Omental fat pad (tissue), 4 donors: ENCODE data around the gene CATSPERB. TPM values are rescaled to one million over a fixed set of nuclear protein-coding genes. Genes with fewer than 3 reads are reported as not detected.
"Not testable (repeated sequence)": the region's sequence is repeated elsewhere in the genome, so short reads cannot be mapped to it uniquely, and the experiment has no call there.

Source experiments
- ATAC-seq: fragments of 150-250 bp; one replicate; pipeline ENCODE4 v1.9.1; 2016; ENCODE audit warnings: mild to moderate bottlenecking, moderate library complexity; ENCODE audit not compliant: low FRiP score
- DNase-seq: peaks from one replicate; pipeline ENCODE4 v3.0.0-alpha.2; 2019; ENCODE audit warnings: low spot score
- total RNA-seq, 4 donors: library from RNA; depleted of rRNA; stranded (reverse); fragments of >200 nt; gene quantifications; one replicate each; pipeline ENCODE4 v1.1.0, GENCODE V29; 2016
- TF ChIP-seq, protein P1 (sequence below), 3 donors: fragments of 450-650 bp; IDR thresholded peaks; one replicate each; pipeline ENCODE4 v1.5.1; 2016 to 2017; ENCODE audit warnings: antibody characterized with exemption in 3 of 3, mild to moderate bottlenecking in 3 of 3, moderate library complexity in 2 of 3

The CATSPERB gene
- total RNA-seq, 4 donors from 2014 or later = 4.5 to 11.5 (median 4.8) TPM

DNA sequence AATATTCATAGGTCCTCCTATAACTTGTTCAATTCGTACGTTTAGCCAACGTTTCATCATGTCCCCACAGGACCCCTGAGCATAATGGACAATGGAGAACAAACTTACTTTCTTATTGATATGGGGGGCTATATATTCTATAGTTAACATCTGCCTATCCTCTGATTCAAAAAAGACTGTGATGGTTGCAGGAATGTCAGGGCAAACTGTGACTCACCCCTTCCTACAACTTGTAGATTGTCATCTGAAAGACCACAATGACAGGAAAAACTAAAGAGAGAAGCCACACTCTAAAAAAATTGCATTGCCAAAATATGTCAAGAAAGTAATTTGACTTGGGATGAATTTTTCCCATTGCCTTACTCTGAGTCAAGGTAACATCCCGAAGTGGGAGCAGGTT, 50.8 kb downstream of the CATSPERB start:
- DNase-seq (no peak), ATAC-seq (no peak)
- TF ChIP-seq, protein P1, sequence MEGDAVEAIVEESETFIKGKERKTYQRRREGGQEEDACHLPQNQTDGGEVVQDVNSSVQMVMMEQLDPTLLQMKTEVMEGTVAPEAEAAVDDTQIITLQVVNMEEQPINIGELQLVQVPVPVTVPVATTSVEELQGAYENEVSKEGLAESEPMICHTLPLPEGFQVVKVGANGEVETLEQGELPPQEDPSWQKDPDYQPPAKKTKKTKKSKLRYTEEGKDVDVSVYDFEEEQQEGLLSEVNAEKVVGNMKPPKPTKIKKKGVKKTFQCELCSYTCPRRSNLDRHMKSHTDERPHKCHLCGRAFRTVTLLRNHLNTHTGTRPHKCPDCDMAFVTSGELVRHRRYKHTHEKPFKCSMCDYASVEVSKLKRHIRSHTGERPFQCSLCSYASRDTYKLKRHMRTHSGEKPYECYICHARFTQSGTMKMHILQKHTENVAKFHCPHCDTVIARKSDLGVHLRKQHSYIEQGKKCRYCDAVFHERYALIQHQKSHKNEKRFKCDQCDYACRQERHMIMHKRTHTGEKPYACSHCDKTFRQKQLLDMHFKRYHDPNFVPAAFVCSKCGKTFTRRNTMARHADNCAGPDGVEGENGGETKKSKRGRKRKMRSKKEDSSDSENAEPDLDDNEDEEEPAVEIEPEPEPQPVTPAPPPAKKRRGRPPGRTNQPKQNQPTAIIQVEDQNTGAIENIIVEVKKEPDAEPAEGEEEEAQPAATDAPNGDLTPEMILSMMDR (IDR thresholded peaks at IDR 0.05) = no peak

DNA sequence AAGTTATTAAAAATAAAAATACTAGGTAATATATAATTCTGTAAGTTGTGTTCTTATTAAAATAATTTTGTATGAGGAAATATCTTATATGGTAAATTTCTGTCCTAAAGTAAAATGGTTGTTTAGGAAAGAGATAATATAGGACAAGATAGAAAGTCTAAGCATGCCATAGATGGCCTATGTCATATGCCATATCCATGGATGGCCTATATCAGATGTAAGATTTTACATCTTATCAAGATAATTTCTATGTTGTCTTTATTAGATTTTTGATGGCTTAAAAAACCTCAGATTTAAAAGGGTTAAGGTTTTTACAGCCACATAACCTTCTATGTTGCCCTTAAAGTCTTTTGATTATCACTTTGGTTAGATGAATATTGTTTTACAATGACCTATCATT, 52.6 kb downstream of the CATSPERB start:
- TF ChIP-seq, protein P1 (IDR thresholded peaks at IDR 0.05) = no peak
- DNase-seq (no peak), ATAC-seq (no peak)

DNA sequence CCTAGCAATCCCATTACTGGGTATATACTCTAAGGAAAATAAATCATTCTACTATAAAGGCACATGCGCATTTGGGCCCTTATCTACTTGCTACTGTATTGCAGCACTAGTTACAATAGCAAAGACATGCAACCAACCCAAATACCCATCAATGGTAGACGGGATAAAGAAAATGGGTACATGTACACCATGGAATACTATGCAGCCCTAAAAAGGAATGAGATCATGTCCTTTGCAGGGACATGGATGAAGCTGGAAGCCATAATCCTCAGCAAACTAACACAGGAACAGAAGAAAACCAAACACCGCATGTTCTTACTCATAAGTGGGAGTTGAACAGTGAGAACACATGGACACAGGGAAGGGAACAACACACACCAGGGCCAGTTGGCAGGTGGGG, 54.2 kb downstream of the CATSPERB start:
- ATAC-seq, DNase-seq: not testable (repeated sequence)

DNA sequence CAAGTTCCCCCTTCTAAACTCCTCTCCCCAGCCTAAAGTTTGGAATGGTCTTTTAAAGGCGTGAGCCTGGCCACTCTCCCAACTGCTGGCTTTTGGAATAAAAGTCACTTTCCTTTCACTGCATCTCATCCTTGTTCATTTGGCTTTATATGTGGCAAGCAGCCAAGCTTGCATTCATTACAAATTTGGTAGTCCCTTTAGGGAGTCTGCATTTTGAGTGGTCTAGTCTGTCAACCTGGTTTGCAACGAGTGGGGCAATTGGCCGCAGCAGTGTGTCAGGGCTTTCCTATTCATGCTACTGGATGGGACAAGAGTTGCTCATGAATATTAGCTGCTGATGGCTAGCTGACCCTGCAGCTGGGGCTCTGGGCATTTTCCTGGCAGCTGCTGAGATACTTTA, 57.0 kb downstream of the CATSPERB start:
- DNase-seq = no peak
- TF ChIP-seq, protein P1 (IDR thresholded peaks at IDR 0.05) = no peak
- ATAC-seq = no peak

DNA sequence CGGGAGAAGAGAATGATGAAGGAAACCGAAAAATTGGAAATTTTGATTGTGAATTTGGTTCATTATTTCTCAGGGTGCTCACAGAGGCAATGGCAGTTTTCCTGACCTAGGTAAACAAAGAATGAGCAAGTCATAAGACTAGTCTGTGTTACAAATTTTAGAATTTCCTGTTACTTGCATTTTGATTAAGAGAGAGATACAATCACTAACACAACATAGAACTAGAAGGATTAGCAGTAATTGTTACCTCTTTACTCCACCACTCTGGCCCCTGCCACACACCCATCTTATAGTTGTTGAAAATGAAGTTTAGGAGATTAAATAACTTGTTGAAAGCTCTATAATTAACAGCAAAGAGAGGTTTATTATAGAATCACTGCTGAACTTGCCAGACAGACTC, 62.0 kb downstream of the CATSPERB start:
- DNase-seq (no peak), ATAC-seq (no peak)
- TF ChIP-seq, protein P1 (IDR thresholded peaks at IDR 0.05) = no peak

DNA sequence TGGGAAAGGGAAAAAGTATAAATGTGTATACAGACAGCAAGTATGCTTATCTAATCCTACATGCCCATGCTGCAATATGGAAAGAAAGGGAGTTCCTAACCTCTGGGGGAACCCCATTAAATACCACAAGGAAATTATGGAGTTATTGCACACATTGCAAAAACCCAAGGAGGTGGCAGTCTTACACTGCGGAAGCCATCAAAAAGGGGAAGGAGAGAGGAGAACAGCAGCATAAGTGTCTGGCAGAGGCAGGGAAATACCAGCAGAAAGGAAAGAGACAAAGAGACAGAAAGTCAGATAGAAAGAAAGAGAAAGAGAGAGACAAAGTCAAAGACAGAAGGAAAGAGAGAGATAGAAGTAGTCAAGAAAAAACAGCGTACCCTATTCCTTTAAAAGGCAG, 64.8 kb downstream of the CATSPERB start:
- DNase-seq, ATAC-seq: not testable (repeated sequence)

DNA sequence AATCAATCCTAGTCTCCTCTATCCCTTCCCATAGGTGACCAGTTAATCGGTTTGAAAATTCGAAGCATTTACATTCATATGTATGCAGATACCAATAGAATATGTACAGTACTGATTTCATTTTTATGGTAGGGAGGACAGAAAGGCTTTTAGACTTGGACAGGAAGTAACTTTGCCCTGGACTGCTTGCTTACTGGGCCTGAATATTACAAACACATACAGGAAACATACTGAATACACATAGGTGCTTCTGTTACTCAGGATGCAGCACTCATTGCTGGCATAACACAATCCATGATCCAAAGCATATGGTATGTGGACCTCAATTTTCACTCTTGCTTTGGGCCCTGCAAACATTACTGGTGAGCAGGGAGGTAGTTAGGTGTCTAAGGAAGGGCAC, 71.1 kb downstream of the CATSPERB start:
- ATAC-seq = no peak
- TF ChIP-seq, protein P1 (IDR thresholded peaks at IDR 0.05) = no peak
- DNase-seq = no peak

DNA sequence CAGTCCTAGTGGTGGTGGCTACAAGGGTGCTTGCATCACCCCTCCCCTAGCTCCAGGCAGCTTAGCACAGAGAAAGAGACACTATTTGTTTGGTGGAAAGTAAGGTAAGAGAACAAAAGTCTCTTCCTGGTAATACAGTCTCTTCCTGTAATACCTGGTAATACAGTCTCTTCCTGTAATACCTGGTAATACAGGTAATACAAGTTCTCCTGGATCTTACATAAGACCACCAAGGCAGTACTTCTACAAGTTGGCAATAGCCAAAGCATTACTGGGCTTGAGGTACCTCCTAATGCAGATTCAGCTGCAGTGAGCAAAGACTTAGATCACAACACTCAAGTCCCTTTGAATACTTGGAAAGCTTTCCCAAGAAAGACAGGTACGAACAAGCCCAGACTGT, 77.0 kb downstream of the CATSPERB start:
- ATAC-seq (no peak), DNase-seq (no peak)
- TF ChIP-seq, protein P1 (IDR thresholded peaks at IDR 0.05) = no peak
